ENCODE results near the gene RAB28.

The RAB28 gene

GRCh38 chr4:13483768-13484121 lies 395 bp downstream of the RAB28 start:
- TF ChIP-seq GATA2 (IDR thresholded peaks at IDR 0.05; ENCODE audit: low read depth, low read length) (no peak), GATA3 (IDR thresholded peaks at IDR 0.05; ENCODE audit: low read depth, low read length) (no peak)

GRCh38 chr4:13483136-13483767 lies 888 bp downstream of the RAB28 start:
- no peak for TF ChIP-seq GATA2 (IDR thresholded peaks at IDR 0.05; ENCODE audit: low read depth, low read length)

GRCh38 chr4:13481569-13481968 lies 2.6 kb downstream of the RAB28 start:
- TF ChIP-seq GATA2 (IDR thresholded peaks at IDR 0.05; ENCODE audit: low read depth, low read length) (no peak), GATA3 (IDR thresholded peaks at IDR 0.05; ENCODE audit: low read depth, low read length) (no peak)

- TF ChIP-seq GATA2 (IDR thresholded peaks at IDR 0.05; ENCODE audit: low read depth, low read length) (no peak), GATA3 (IDR thresholded peaks at IDR 0.05; ENCODE audit: low read depth, low read length) (no peak)
Observed at GRCh38 chr4:13478707-13479106, 5.4 kb downstream of the RAB28 start.

GRCh38 chr4:13478131-13478530 lies 6.0 kb downstream of the RAB28 start:
- no peak for TF ChIP-seq GATA3 (IDR thresholded peaks at IDR 0.05; ENCODE audit: low read depth, low read length)
- TF ChIP-seq GATA2 (IDR thresholded peaks at IDR 0.05; ENCODE audit: low read depth, low read length): no peak

- no peak for TF ChIP-seq GATA2 (IDR thresholded peaks at IDR 0.05; ENCODE audit: low read depth, low read length)
- TF ChIP-seq GATA3 (IDR thresholded peaks at IDR 0.05; ENCODE audit: low read depth, low read length): no peak
Observed at GRCh38 chr4:13476915-13477314, 7.2 kb downstream of the RAB28 start.

GRCh38 chr4:13476152-13476551 lies 8.0 kb downstream of the RAB28 start:
- TF ChIP-seq GATA2 (IDR thresholded peaks at IDR 0.05; ENCODE audit: low read depth, low read length): no peak
- no peak for TF ChIP-seq GATA3 (IDR thresholded peaks at IDR 0.05; ENCODE audit: low read depth, low read length)

GRCh38 chr4:13471400-13471799 lies 12.7 kb downstream of the RAB28 start:
- no peak for TF ChIP-seq GATA2 (IDR thresholded peaks at IDR 0.05; ENCODE audit: low read depth, low read length)
- TF ChIP-seq GATA3 (IDR thresholded peaks at IDR 0.05; ENCODE audit: low read depth, low read length): no peak

- no peak for TF ChIP-seq GATA2 (IDR thresholded peaks at IDR 0.05; ENCODE audit: low read depth, low read length)
- TF ChIP-seq GATA3 (IDR thresholded peaks at IDR 0.05; ENCODE audit: low read depth, low read length): no peak
Observed at GRCh38 chr4:13470379-13470778, 13.8 kb downstream of the RAB28 start.

GRCh38 chr4:13464973-13465372 lies 19.2 kb downstream of the RAB28 start:
- TF ChIP-seq GATA3 (IDR thresholded peaks at IDR 0.05; ENCODE audit: low read depth, low read length) (no peak), GATA2 (IDR thresholded peaks at IDR 0.05; ENCODE audit: low read depth, low read length) (no peak)

- no peak for TF ChIP-seq GATA3 (IDR thresholded peaks at IDR 0.05; ENCODE audit: low read depth, low read length)
- no peak for TF ChIP-seq GATA2 (IDR thresholded peaks at IDR 0.05; ENCODE audit: low read depth, low read length)
Observed at GRCh38 chr4:13464543-13464942, 19.6 kb downstream of the RAB28 start.

- TF ChIP-seq GATA3 (IDR thresholded peaks at IDR 0.05; ENCODE audit: low read depth, low read length) (no peak), GATA2 (IDR thresholded peaks at IDR 0.05; ENCODE audit: low read depth, low read length) (no peak)
Observed at GRCh38 chr4:13461191-13461905, 22.8 kb downstream of the RAB28 start.

- no peak for TF ChIP-seq GATA2 (IDR thresholded peaks at IDR 0.05; ENCODE audit: low read depth, low read length)
Observed at GRCh38 chr4:13455411-13455810, 28.7 kb downstream of the RAB28 start.

GRCh38 chr4:13454786-13455185 lies 29.4 kb downstream of the RAB28 start:
- TF ChIP-seq GATA3 (IDR thresholded peaks at IDR 0.05; ENCODE audit: low read depth, low read length): no peak
- TF ChIP-seq GATA2 (IDR thresholded peaks at IDR 0.05; ENCODE audit: low read depth, low read length): no peak

GRCh38 chr4:13452927-13453579 lies 31.1 kb downstream of the RAB28 start:
- TF ChIP-seq GATA3 (IDR thresholded peaks at IDR 0.05; ENCODE audit: low read depth, low read length) (no peak), GATA2 (IDR thresholded peaks at IDR 0.05; ENCODE audit: low read depth, low read length) (no peak)
